ENCODE data around the gene MRPL39.

DNA sequence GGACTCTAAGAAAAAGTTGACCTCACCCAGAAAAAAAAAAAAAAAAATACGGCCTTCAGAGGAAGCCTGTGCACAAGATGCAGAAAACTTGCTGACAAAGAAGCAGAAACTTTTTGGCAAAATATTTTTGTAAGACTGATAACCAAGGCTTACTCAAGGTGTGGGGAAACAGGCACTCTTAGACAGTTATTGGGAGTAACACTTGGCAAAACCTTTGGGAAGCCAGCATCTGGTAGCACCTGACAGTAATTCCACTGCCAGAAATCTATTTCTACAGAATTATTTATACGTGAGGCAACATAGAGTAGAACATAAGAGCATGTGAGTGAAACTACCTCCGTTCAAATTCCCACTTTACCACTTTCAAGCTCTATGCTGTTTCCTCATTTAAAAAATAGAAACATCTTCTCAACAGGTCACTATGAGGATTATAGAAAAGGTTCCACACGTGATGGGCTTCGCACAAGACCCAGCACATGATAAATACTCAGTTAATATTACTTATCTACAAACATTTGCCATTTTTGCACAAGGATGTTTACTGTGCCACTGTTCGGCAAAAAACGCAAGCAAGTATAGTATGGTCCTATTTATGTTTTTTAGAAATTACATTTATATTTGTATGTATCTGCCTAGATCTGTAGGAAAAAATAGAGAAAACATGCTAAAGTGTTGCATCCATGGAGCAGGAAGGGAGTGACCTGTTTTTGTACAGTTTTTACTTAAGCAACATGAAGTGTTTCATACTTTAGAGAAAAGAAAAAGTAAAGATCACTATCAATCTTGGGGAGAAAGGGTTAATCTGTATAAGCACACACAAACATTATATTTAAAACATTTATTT, 22.2 kb downstream of the MRPL39 start:
- no peak for TF ChIP-seq CTCF (IDR thresholded peaks at IDR 0.05; ENCODE audit: low read length)
- TF ChIP-seq EZH2 (optimal IDR thresholded peaks at IDR 0.05; ENCODE audit: low read depth, low read length), result no peak
